K562 (cell line): ENCODE data around the gene RNF41. TPM values are rescaled to one million over a fixed set of nuclear protein-coding genes. Genes with fewer than 3 reads are reported as not detected.

Source experiments
- ATF6 ChIP-seq: sonication (generic); formaldehyde crosslinking; IDR thresholded peaks from 2 replicates; pipeline ENCODE4 v1.4.0; 2020; ENCODE audit warnings: mild to moderate bottlenecking, missing genetic modification reagents
- ATF7 ChIP-seq: fragments of 450-650 bp; IDR thresholded peaks from 2 replicates; pipeline ENCODE4 v1.7.1; 2014; ENCODE audit warnings: mild to moderate bottlenecking, moderate library complexity
- BCL6 ChIP-seq: fragments of 250-450 bp; sonication (Bioruptor Pico); IDR thresholded peaks from 2 replicates; pipeline ENCODE4 v1.4.0; 2020
- HDAC6 ChIP-seq: IDR thresholded peaks from 2 replicates; pipeline ENCODE4 v1.6.1; 2012; ENCODE audit warnings: low read depth, mild to moderate bottlenecking, control low read depth, inconsistent platforms, low read length, moderate library complexity
- HOXB6 ChIP-seq: fragments of 250-450 bp; sonication (Bioruptor Pico); IDR thresholded peaks from 2 replicates; pipeline ENCODE4 v1.5.1; 2022; ENCODE audit warnings: mild to moderate bottlenecking, borderline replicate concordance
- ILF3 ChIP-seq: fragments of 450-650 bp; IDR thresholded peaks from 2 replicates; pipeline ENCODE4 v1.6.1; 2018; ENCODE audit warnings: antibody characterized with exemption, mild to moderate bottlenecking, moderate library complexity, borderline replicate concordance
- MEF2D ChIP-seq: conservative IDR thresholded peaks from 2 replicates; pipeline ENCODE4 v1.6.1; 2016; ENCODE audit warnings: low read depth, missing genetic modification characterization, missing compliant biosample characterization
- NR0B1 ChIP-seq: fragments of 450-650 bp; IDR thresholded peaks from one replicate; pipeline ENCODE4 v1.6.1; 2018; ENCODE audit warnings: mild to moderate bottlenecking, moderate library complexity; ENCODE audit not compliant: partially characterized antibody
- NR2C2 ChIP-seq, 2 experiments: fragments of 200-800 bp in 1 of 2; sonication (Bioruptor generic) in 1 of 2; sonication (generic) in 1 of 2; formaldehyde crosslinking in 1 of 2; IDR thresholded peaks; 2 replicates each; pipeline versions ENCODE4 v1.6.1 to v1.8.0; 2016 to 2022; ENCODE audit warnings: mild to moderate bottlenecking in 1 of 2, missing compliant biosample characterization in 1 of 2, missing genetic modification characterization in 1 of 2, missing genetic modification reagents in 1 of 2
- PPARD ChIP-seq: fragments of 250-450 bp; sonication (Bioruptor Pico); IDR thresholded peaks from 2 replicates; pipeline ENCODE4 v1.8.0; 2022; ENCODE audit warnings: inconsistent platforms, mild to moderate bottlenecking, moderate library complexity
- RNF2 ChIP-seq: sonication (generic); IDR thresholded peaks from 2 replicates; pipeline ENCODE4 v1.6.1; 2016
- SOX6 ChIP-seq: fragments of 450-650 bp; IDR thresholded peaks from 2 replicates; pipeline ENCODE4 v1.6.1; 2014; ENCODE audit warnings: mild to moderate bottlenecking
- TCF7 ChIP-seq: sonication (generic); IDR thresholded peaks from 2 replicates; pipeline ENCODE4 v1.6.1; 2016; ENCODE audit warnings: antibody characterized with exemption, borderline replicate concordance
- ZEB2 ChIP-seq: fragments of 450-650 bp; IDR thresholded peaks from 2 replicates; pipeline ENCODE4 v1.6.1; 2016
- ZFP1 ChIP-seq: fragments of 450-650 bp; formaldehyde crosslinking; IDR thresholded peaks from 2 replicates; pipeline ENCODE4 v1.4.0; 2020; ENCODE audit warnings: mild to moderate bottlenecking, mixed read lengths
- ZNF133 ChIP-seq: fragments of 250-450 bp; sonication (Bioruptor Pico); IDR thresholded peaks from 2 replicates; pipeline ENCODE4 v1.4.0; 2020; ENCODE audit warnings: mild to moderate bottlenecking
- ZNF24 ChIP-seq: fragments of 450-650 bp; IDR thresholded peaks from 2 replicates; pipeline ENCODE4 v1.6.1; 2016
- ZNF316 ChIP-seq: fragments of 450-650 bp; IDR thresholded peaks from 2 replicates; pipeline ENCODE4 v1.6.1; 2016
- ZNF830 ChIP-seq: fragments of 250-450 bp; sonication (Bioruptor Pico); IDR thresholded peaks from 2 replicates; pipeline ENCODE4 v1.5.0; 2021; ENCODE audit warnings: mild to moderate bottlenecking
- polyA plus RNA-seq, 8 experiments: library from polyadenylated mRNA; depleted of rRNA in 4 of 8; stranded (reverse) in 5 of 8; unstranded in 3 of 8; fragments of >200 nt; fragmentation: Nextera tagmentation in 2 of 8; fragmentation: Illumina TruSeq in 1 of 8; extraction: Ambion mirVana in 2 of 8; extraction: Trizol in 1 of 8; gene quantifications; 2 replicates each; pipeline versions ENCODE4 v1.2.1 to v1.2.3, GENCODE V29; 2011 to 2014; ENCODE audit warnings: inconsistent platforms in 1 of 8, missing spikeins in 1 of 8
- total RNA-seq, 7 experiments: library from RNA; depleted of rRNA in 6 of 7; stranded (reverse); fragments of >200 nt in 6 of 7; fragmentation: Illumina TruSeq in 2 of 7; extraction: Trizol in 2 of 7; gene quantifications; 2 replicates each; pipeline versions ENCODE4 v1.2.1 to v1.2.3, GENCODE V29; 2011 to 2021; ENCODE audit warnings: low replicate concordance in 1 of 7
- TF ChIP-seq, protein P1 (sequence below), 2 experiments: IDR thresholded peaks in 1 of 2; conservative IDR thresholded peaks in 1 of 2; 2 replicates each; pipeline ENCODE4 v1.6.1; 2016; ENCODE audit warnings: low read depth in 2 of 2, mild to moderate bottlenecking in 1 of 2, missing compliant biosample characterization in 1 of 2, missing genetic modification characterization in 1 of 2, moderate library complexity in 1 of 2
- TF ChIP-seq, protein P2 (sequence below): sonication (generic); formaldehyde crosslinking; IDR thresholded peaks from 2 replicates; pipeline ENCODE4 v1.9.0; 2022; ENCODE audit warnings: mild to moderate bottlenecking, missing genetic modification reagents
- TF ChIP-seq, protein P3 (sequence below): fragments of 250-450 bp; sonication (Bioruptor Pico); IDR thresholded peaks from 2 replicates; pipeline ENCODE4 v1.8.0; 2021; ENCODE audit warnings: borderline replicate concordance, mild to moderate bottlenecking, moderate library complexity; ENCODE audit not compliant: poor library complexity, severe bottlenecking

The RNF41 gene
- total and polyA plus RNA-seq, 9 of the 15 experiments (the other 6 are each of a cell fraction or from before 2014, with no cell fraction given) = 28.2 to 46.8 (median 33.8) TPM

DNA sequence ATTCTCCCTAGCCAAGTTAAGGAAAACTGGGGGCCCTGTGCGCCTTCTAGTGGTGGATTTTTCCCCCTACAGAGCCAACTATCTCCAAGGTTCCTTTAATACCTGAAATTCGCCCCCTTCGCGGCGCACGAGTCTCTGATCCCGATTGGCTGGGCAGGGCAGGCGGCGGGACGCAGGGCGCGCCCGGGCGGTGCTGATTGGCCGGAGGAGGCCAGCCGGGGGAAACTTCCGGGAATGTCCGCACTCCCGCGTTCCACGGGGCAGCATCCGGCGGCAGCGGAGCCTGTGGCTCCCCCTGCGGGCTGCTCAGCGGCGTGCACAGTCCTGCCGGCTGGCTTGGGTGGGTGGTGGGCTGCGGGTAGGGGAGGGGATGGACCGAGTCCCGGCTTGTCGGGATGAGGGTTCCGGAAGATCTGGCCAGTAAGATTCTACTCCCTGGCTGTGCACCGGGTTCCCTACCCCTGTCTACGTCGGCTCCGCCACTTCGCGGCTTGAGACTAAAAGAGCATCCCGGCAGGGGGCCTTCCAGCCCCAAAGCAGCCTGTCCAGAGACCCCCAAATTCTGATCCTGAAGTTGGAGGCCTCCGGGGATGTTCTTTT lies 2.5 kb upstream of the RNF41 start, which contains the start of gene NABP2 (continued):
- TF ChIP-seq, protein P1, sequence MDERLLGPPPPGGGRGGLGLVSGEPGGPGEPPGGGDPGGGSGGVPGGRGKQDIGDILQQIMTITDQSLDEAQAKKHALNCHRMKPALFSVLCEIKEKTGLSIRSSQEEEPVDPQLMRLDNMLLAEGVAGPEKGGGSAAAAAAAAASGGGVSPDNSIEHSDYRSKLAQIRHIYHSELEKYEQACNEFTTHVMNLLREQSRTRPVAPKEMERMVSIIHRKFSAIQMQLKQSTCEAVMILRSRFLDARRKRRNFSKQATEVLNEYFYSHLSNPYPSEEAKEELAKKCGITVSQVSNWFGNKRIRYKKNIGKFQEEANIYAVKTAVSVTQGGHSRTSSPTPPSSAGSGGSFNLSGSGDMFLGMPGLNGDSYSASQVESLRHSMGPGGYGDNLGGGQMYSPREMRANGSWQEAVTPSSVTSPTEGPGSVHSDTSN (CRISPR knock-in tag; IDR thresholded peaks at IDR 0.05; ENCODE audit: low read depth) = no peak
- TF ChIP-seq, protein P1 (tag; conservative IDR thresholded peaks at IDR 0.05; ENCODE audit: low read depth) = no peak
- TF ChIP-seq BCL6 (no peak), ZNF316 (no peak), ZNF24 (no peak; the same call in 1 of the 2 replicates), ZEB2 (no peak), SOX6 (peak; percentile 66), RNF2 (no peak), HOXB6 (CRISPR knock-in tag) (no peak), ATF7 (peak; percentile 81), ILF3 (no peak), TCF7 (0 out of 2 replicates have a peak, but pooled peaks have one; percentile 59), ZNF133 (CRISPR knock-in tag) (no peak), ATF6 (CRISPR knock-in tag) (no peak), PPARD (CRISPR knock-in tag) (no peak), NR0B1 (no peak), MEF2D (tag) (no peak), ZNF830 (CRISPR knock-in tag) (no peak), NR2C2 (CRISPR knock-in tag; IDR thresholded peaks at IDR 0.05) (no peak; the same call in 1 of the 2 replicates), NR2C2 (tag; IDR thresholded peaks at IDR 0.05) (peak; percentile 58; the same call in 1 of the 2 replicates), HDAC6 (no peak), ZFP1 (CRISPR knock-in tag) (no peak)
- TF ChIP-seq, protein P2, sequence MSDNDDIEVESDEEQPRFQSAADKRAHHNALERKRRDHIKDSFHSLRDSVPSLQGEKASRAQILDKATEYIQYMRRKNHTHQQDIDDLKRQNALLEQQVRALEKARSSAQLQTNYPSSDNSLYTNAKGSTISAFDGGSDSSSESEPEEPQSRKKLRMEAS = peak; percentile 81
- TF ChIP-seq, protein P3, sequence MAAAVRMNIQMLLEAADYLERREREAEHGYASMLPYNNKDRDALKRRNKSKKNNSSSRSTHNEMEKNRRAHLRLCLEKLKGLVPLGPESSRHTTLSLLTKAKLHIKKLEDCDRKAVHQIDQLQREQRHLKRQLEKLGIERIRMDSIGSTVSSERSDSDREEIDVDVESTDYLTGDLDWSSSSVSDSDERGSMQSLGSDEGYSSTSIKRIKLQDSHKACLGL = no peak
